Measurements from ENCODE around the gene ARL8B.
"Not testable (repeated sequence)": the region's sequence is repeated elsewhere in the genome, so short reads cannot be mapped to it uniquely, and the experiment has no call there.

Gene ARL8B

DNA sequence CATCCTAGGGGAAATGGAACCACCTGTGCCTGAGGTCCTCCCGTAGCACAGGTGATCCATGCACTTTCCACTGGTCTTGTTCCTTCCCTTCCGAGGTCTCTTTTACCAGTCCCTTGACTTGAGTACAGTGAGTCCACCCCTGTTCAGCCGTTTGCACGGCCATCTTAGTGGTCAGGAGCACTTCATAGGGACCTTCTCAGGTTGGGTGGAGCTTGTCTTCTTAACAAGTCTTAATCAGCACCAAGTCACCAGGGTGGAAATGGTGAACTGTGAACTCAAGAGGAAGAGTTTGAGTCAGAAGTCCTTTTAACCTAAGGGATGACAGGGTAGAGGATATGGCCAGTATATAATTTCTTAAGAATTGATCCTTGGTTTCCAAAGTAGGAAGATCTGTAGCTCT, 21.4 kb downstream of the ARL8B start:
- H3K4me3 ChIP-seq (ENCODE audit: low read depth, low read length): no peak overlapping the region
- no peak for DNase-seq (ENCODE audit: low read depth)
- TF ChIP-seq, protein P1, sequence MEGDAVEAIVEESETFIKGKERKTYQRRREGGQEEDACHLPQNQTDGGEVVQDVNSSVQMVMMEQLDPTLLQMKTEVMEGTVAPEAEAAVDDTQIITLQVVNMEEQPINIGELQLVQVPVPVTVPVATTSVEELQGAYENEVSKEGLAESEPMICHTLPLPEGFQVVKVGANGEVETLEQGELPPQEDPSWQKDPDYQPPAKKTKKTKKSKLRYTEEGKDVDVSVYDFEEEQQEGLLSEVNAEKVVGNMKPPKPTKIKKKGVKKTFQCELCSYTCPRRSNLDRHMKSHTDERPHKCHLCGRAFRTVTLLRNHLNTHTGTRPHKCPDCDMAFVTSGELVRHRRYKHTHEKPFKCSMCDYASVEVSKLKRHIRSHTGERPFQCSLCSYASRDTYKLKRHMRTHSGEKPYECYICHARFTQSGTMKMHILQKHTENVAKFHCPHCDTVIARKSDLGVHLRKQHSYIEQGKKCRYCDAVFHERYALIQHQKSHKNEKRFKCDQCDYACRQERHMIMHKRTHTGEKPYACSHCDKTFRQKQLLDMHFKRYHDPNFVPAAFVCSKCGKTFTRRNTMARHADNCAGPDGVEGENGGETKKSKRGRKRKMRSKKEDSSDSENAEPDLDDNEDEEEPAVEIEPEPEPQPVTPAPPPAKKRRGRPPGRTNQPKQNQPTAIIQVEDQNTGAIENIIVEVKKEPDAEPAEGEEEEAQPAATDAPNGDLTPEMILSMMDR (IDR thresholded peaks at IDR 0.05; ENCODE audit: insufficient read depth, low read depth, low read length, missing control alignments): no peak

- no peak overlapping the region for H3K4me3 ChIP-seq (ENCODE audit: low read depth, low read length)
- no peak for DNase-seq (ENCODE audit: low read depth)
- TF ChIP-seq, protein P1 (IDR thresholded peaks at IDR 0.05; ENCODE audit: insufficient read depth, low read depth, low read length, missing control alignments): no peak
Observed at GRCh38 chr3:5144316-5144994, 22.4 kb downstream of the ARL8B start.

DNA sequence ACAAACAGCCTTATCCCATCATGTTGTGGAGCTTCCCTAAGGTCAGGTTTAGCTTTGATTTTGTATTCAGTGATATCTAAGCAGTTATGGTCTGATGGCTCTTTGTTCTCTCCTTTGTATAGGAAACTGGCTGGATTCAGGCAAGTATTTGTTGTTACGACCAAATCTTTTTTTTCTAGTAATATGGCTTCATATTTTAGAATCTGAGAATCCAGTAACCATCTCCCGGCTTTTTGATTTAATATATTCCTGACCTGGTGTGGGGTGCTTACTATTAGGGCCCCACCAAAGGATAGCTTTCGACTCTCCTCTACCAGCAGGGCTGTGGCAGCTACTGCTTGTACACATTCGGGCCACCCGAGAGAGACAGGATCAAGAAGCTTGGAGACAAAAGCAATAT, 23.0 kb downstream of the ARL8B start:
- H3K4me3 ChIP-seq (ENCODE audit: low read depth, low read length): no peak overlapping the region
- TF ChIP-seq, protein P1 (IDR thresholded peaks at IDR 0.05; ENCODE audit: insufficient read depth, low read depth, low read length, missing control alignments): no peak
- no peak for DNase-seq (ENCODE audit: low read depth)

DNA sequence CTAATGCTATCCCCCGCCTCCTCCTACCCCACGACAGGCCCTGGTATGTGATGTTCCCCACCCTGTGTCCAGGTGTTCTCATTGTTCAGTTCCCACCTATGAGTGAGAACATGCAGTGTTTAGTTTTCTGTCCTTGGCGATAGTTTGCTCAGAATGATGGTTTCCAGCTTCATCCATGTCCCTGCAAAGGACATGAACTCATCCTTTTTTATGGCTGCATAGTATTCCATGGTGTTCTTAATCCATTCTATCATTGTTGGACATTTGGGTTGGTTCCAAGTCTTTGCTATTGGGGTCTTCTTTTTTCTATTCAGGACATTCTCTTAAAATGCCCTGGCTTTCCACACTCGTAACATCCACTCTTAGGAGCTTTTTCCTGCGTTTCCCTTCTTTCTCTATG, 25.1 kb downstream of the ARL8B start:
- DNase-seq (ENCODE audit: low read depth); H3K4me3 ChIP-seq (ENCODE audit: low read depth, low read length): not testable (repeated sequence)

- H3K4me3 ChIP-seq (ENCODE audit: low read depth, low read length): no peak overlapping the region
- no peak for DNase-seq (ENCODE audit: low read depth)
- TF ChIP-seq, protein P1 (IDR thresholded peaks at IDR 0.05; ENCODE audit: insufficient read depth, low read depth, low read length, missing control alignments): no peak
Observed at GRCh38 chr3:5149306-5149880, 27.3 kb downstream of the ARL8B start.

GRCh38 chr3:5151586-5151985, 29.5 kb downstream of the ARL8B start:
- no peak for DNase-seq (ENCODE audit: low read depth)
- no peak overlapping the region for H3K4me3 ChIP-seq (ENCODE audit: low read depth, low read length)
- TF ChIP-seq, protein P1 (IDR thresholded peaks at IDR 0.05; ENCODE audit: insufficient read depth, low read depth, low read length, missing control alignments): no peak

DNA sequence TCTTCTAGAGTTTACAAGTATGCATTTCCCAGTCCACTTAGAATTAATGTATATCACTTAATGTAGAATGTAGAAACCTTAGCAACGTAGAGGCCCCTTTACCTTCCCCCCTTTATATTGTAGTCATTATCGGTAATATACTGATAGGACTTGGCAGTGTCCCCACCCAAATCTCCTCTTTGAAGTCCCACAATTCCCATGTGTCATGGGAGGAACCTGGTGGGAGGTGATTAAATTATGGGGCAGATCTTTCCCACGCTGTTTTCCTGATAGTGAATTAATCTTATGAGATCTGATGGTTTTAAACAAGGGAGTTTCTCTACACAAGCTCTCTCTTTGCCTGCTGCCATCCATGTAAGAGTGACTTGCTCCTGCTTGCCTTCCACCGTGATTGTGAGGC, 31.0 kb downstream of the ARL8B start:
- DNase-seq (ENCODE audit: low read depth): no peak
- H3K4me3 ChIP-seq (ENCODE audit: low read depth, low read length): no peak overlapping the region
- TF ChIP-seq, protein P1 (IDR thresholded peaks at IDR 0.05; ENCODE audit: insufficient read depth, low read depth, low read length, missing control alignments): no peak

All from GM12865 (cell line).